Kidney (tissue), 14 donors: Measurements from ENCODE around the gene CEP85L. TPM values are rescaled to one million over a fixed set of nuclear protein-coding genes. Genes with fewer than 3 reads are reported as not detected.

Experiments used
- DNase-seq, 5 donors: peaks; one replicate each; pipeline ENCODE4 v3.0.0-alpha.2; 2013 to 2020
- FAIRE-seq: peaks from 2 replicates; lab custom pipeline; 2012; peaks lifted over from hg19 to GRCh38; lab: Jason Lieb, UNC
- H3K27ac ChIP-seq, 2 donors: one replicate each; pipeline ENCODE4 v1.7.0; 2013; ENCODE audit warnings: low read depth in 2 of 2, low read length in 2 of 2, inconsistent platforms in 1 of 2
- H3K27me3 ChIP-seq: one replicate; pipeline ENCODE4 v1.7.1; 2013; ENCODE audit warnings: low read length, inconsistent platforms; ENCODE audit not compliant: control insufficient read depth, insufficient read depth
- H3K36me3 ChIP-seq, 3 donors: one replicate each; pipeline versions ENCODE4 v1.7.0 to v1.7.1; 2013; ENCODE audit warnings: low read length in 3 of 3, control low read depth in 1 of 3, inconsistent platforms in 1 of 3; ENCODE audit not compliant: insufficient read depth in 3 of 3, control insufficient read depth in 2 of 3
- H3K4me1 ChIP-seq, 3 donors: one replicate each; pipeline versions ENCODE4 v1.7.0 to v1.7.1; 2013; ENCODE audit warnings: low read length in 3 of 3, inconsistent platforms in 1 of 3, low read depth in 1 of 3; ENCODE audit not compliant: control insufficient read depth in 2 of 3, insufficient read depth in 2 of 3
- H3K4me3 ChIP-seq, 3 donors: one replicate each; pipeline versions ENCODE4 v1.7.0 to v1.8.1; 2013; ENCODE audit warnings: low read length in 3 of 3, control low read depth in 1 of 3, inconsistent platforms in 1 of 3
- H3K9ac ChIP-seq, 3 donors: one replicate each; pipeline versions ENCODE4 v1.7.0 to v1.7.1; 2013; ENCODE audit warnings: low read length in 3 of 3, control low read depth in 1 of 3, inconsistent platforms in 1 of 3
- H3K9me3 ChIP-seq, 3 donors: one replicate each; pipeline versions ENCODE4 v1.7.0 to v1.7.1; 2013; ENCODE audit warnings: low read length in 3 of 3, control low read depth in 1 of 3, inconsistent platforms in 1 of 3; ENCODE audit not compliant: control insufficient read depth in 2 of 3, insufficient read depth in 1 of 3
- CTCF ChIP-seq: IDR thresholded peaks from 3 replicates; pipeline ENCODE4 v1.5.1; 2012; ENCODE audit warnings: mild to moderate bottlenecking, moderate library complexity, borderline replicate concordance; ENCODE audit not compliant: insufficient read depth; ENCODE audit errors: extremely low read depth
- intact Hi-C: fragments of 100-400 bp; cut with DNase I; formaldehyde crosslinking; loops from one replicate; pipeline ENCODE4 v1.11.1; 2022
- polyA plus RNA-seq: library from polyadenylated mRNA; stranded (reverse); fragments of 350-450 nt; fragmentation: Illumina TruSeq; extraction: RNeasy Lipid Tissue Mini Kit (QIAGEN cat#74804); gene quantifications from one replicate; pipeline ENCODE4 v1.2.3, GENCODE V29; 2014; ENCODE audit warnings: low read depth, low replicate concordance; ENCODE audit not compliant: insufficient read depth
- total RNA-seq: library from RNA; stranded (reverse); fragmentation: NEBNext Ultra II Directional; extraction: Animal tissue kit (Norgen Biotek cat#: 25700); gene quantifications from one replicate; pipeline ENCODE4 v1.2.1, GENCODE V29; 2021
- donor health status: control.
- donor health status: control.
- donor health status: control.
- donor health status: control.
- donor health status: control.
- donor health status: DM: yes; HTN: yes; CAD: no.
- donor health status: Normal renal cell carcinoma (clear cell type).

The CEP85L gene
- total and polyA plus RNA-seq, 2 donors from 2014 or later, result 0.84 to 12.9 TPM

- no peak for TF ChIP-seq CTCF
- Histone ChIP-seq H3K27me3 (no peaks in the 10 kb centered on the region), H3K4me3 (no peak overlapping the region), H3K9me3 (no peaks in the 10 kb centered on the region), H3K4me1 (peaks cover 0 to 2% (median 0%) of the 10 kb centered on the region in 3 donors), H3K9ac (no peak overlapping the region), H3K27ac (no peak overlapping the region), H3K36me3 (no peaks in the 10 kb centered on the region)
- FAIRE-seq (no peak), DNase-seq (no peak)
- intact Hi-C loops, result no loop called here
Observed at GRCh38 chr6:118598324-118598723, 53.1 kb downstream of the CEP85L start.

- H3K9ac ChIP-seq, result no peak overlapping the region
- DNase-seq (no peak), FAIRE-seq (no peak)
- intact Hi-C loops, result no loop called here
- H3K27ac ChIP-seq, result no peak overlapping the region
- H3K27me3 ChIP-seq, result no peaks in the 10 kb centered on the region
- no peaks in the 10 kb centered on the region for H3K36me3 ChIP-seq
- TF ChIP-seq CTCF, result no peak
- no peaks in the 10 kb centered on the region for H3K9me3 ChIP-seq
- no peak overlapping the region for H3K4me3 ChIP-seq
- H3K4me1 ChIP-seq, result peaks cover 0 to 2% (median 0%) of the 10 kb centered on the region in 3 donors
Observed at GRCh38 chr6:118597636-118598035, 53.8 kb downstream of the CEP85L start.

- Histone ChIP-seq H3K9me3 (no peaks in the 10 kb centered on the region), H3K36me3 (no peaks in the 10 kb centered on the region), H3K27ac (no peak overlapping the region), H3K9ac (no peak overlapping the region), H3K4me1 (peaks cover 0 to 2% (median 0%) of the 10 kb centered on the region in 3 donors), H3K4me3 (no peak overlapping the region), H3K27me3 (no peaks in the 10 kb centered on the region)
- intact Hi-C loops, result no loop called here
- no peak for FAIRE-seq
- no peak for TF ChIP-seq CTCF
- DNase-seq, result no peak
Observed at GRCh38 chr6:118596774-118597320, 54.5 kb downstream of the CEP85L start.

- no peak overlapping the region for H3K27ac ChIP-seq
- DNase-seq (no peak), FAIRE-seq (no peak)
- TF ChIP-seq CTCF, result no peak
- no peaks in the 10 kb centered on the region for H3K36me3 ChIP-seq
- intact Hi-C loops, result no loop called here
- H3K4me1 ChIP-seq, result peaks cover 0 to 5% (median 0%) of the 10 kb centered on the region in 3 donors
- no peaks in the 10 kb centered on the region for H3K27me3 ChIP-seq
- H3K9me3 ChIP-seq, result no peaks in the 10 kb centered on the region
- H3K9ac ChIP-seq, result no peak overlapping the region
- H3K4me3 ChIP-seq, result no peak overlapping the region
Observed at GRCh38 chr6:118594877-118595276, 56.5 kb downstream of the CEP85L start.
